ENCODE results near the gene MED28.
"Not testable (repeated sequence)": the region's sequence is repeated elsewhere in the genome, so short reads cannot be mapped to it uniquely, and the experiment has no call there.

The MED28 gene

DNA sequence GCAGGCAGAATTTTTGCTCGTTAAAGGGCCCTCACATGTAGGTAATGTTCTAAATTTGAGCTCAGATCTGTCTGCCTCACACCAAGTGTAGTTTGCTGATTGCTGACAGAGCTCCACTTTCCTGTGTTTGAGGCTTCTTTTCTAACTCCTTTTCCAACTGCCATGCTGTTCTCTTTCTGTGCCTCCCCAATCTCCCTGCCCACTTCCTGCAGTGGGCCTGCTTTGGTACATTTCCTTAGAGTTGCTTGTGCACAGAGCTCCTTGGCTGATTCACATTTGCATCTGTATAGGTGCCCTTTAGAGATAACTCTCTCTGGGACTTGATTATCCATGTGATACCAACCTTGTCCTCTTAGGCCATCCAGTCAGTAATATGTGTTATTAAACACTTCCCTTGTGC is 4.5 kb downstream of the MED28 start:
- DNase-seq (ENCODE audit: low spot score) = no peak

DNA sequence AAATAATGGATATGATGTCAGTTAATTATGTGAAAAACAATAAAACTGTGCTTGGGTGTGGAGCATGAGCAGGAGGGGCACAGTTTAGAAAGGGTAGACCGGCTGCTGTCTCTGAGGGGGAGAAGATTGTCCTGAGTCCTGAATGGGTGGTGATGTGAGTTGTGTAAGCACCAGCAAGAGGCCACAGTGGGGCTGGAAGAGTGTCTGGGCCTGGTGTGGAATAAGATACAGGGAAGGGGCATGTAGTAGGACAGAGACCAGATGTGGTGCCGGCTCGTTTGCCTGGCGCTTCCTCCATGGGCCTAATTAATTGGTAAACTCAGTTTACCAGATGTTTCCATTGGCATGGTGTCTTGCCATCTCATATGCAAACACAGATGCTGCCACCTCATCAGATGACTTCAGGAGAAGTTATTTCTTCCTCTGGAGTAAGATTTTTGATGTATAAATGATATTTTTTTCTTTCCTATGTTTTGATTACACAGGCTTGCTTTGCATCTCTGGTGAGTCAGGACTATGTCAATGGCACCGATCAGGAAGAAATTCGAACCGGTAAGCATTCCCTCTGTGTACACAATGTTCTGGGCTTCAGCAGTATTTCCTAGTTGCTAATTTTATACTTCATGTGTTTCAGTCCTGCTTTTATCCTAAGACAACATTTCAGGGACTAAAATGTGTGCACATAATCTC is 5.1 kb downstream of the MED28 start:
- DNase-seq (ENCODE audit: low spot score) = no peak

DNA sequence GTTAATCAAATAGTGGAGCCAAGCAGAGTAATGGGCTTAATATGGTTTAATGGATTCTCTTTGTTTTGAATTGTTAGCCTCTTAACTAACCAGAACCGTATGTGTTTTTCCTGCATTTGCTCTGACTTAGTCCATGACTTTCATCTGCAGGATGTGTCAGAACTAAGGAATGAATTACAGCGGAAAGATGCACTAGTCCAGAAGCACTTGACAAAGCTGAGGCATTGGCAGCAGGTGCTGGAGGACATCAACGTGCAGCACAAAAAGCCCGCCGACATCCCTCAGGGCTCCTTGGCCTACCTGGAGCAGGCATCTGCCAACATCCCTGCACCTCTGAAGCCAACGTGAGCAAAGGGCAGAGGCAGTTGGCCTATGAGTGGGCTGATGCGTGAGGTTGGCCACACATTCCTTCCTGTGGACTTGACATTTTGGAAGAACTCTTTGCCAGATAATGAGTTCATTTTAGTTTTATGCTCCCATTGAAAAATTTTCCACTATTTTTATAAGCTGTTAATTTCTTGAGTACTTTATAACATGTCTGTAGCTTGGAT is 9.1 kb downstream of the MED28 start:
- no peak for DNase-seq (ENCODE audit: low spot score)

DNA sequence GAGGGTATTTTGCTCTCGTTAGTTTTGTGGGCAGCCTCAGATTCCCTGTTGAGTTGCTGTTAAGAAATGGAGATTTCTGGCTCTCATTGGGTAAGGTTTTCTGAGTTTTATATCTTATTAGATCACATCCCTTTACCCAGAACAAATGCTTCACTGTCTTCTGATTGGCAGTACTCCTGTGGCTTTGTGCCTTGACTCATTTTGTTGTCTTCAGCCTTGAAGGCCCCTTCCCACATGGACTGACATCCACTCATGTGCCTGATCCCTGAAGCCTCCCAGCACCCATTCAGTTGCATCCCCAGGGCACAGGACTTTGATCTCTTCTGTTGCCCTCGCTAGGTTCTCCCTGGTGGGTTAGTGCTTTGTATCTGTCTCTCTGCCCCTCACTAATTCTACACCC is 10.4 kb downstream of the MED28 start:
- no peak for DNase-seq (ENCODE audit: low spot score)

DNA sequence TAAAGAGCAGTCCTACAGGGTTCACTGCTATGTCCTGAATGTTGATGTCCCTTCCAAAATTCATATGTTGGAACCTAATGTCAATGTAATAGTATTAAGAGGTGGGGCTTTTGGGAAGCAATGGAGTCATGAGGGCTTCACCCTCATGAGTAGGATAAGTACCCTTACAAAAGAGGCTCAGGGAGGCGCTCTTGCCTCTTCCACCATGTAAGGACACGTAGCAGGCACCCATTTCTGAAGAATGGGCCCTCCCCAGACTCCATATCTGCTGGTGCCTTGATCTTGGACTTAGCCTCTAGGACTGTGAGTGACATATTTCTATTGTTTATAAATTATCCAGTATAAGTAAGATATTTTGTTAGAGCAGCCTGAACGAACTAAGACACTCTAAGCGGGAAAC is 15.8 kb downstream of the MED28 start:
- DNase-seq (ENCODE audit: low spot score) = no peak

DNA sequence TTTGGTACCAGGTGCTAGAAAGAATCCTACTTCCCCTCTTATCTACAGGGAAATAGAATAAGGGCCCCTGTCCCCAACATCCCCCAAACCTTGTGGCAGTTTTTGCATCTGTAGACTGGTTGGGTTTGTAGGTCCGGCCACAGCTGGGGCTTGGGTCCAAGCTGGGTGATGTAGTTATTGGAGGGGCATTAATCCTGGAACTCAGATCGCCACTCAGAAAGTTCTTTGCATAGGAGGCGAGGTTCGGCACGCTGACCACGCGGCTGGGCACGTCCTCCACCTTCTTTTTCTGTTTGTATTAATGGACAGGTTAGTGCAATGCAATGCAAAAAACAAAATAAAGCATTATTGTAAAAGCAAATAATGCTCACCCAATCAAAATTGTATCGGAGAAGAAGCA is 19.2 kb downstream of the MED28 start:
- DNase-seq (ENCODE audit: low spot score) = no peak

DNA sequence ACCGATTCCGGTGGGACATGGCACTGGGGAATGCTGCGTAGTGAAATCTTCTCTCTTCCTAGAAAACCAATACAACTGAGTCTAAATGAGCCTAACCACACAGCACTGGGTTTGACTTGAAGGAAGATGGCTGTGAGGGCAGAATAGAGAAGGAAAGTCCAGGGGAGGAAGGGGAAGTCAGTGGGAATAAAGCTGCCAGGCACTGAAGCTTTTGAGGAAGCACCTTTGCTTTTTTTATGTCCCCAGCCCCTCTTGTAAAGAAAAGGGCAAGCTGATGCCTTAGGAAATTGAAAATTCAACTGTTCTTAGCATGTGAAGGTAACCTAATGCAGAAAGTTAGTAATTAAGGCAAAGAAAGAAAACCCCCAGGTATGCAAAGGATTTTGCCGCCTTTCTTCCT is 20.6 kb downstream of the MED28 start:
- no peak for DNase-seq (ENCODE audit: low spot score)

DNA sequence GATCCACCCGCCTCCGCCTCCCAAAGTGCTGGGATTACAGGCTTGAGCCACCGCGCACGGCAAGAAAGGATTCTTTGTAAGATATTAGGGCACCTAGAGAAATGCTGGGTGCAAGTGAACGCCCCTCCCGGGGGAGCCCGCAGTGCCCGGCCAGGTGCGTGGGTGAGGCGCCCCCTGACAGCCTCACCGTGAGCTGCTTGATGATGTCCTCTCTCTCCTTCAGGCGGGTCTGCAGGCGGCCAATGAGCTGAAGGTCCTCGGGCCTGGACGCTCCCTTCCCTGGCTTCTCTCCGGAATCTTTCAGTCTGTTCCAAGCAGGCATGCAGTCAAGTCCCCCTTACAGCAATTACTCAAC is 21.9 kb downstream of the MED28 start:
- DNase-seq (ENCODE audit: low spot score) = no peak

DNA sequence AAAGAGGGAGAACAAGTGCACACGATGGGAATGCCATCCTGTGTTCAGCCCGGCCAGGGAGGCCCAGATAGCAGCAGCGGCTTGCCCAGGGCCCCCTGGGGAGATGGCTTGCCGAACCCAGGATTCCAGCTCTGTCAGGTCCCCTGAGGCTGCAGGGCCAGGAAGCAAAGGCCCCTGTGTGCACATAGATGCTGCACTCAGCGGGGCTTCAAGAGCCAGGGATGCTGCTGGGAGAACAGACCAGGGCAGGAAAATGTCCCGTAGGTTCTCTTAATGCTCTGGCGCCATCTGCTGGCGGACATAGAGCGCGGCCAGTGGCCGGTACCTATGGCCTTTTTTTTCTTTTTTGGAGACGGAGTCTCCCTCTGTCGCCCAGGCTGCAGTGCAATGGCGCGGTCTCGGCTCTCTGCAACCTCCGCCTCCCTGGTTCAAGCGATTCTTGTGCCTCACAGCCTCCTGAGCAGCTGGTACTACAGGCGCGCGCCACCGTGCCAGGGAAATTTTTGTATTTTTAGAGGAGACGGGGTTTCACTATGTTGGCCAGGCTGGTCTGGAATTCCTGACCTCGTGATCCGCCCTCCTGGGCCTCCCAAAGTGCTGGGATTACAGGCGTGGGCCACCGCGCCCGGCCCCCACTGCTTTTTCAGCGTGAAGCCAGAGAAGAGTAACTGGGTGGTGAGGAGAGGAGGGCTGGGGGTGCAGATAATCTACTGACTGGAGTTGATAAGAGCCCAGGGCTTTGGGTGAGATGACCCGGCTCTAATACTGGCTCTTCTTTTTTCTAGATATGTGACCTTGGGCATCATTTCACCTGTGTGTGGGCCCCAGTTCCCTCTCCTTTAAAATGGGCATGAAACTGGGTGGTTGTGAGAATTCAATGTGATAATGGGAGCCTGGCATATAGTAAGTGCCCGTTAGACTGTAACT is 22.5 kb downstream of the MED28 start:
- peak; percentile 92 for DNase-seq (ENCODE audit: low spot score)

DNA sequence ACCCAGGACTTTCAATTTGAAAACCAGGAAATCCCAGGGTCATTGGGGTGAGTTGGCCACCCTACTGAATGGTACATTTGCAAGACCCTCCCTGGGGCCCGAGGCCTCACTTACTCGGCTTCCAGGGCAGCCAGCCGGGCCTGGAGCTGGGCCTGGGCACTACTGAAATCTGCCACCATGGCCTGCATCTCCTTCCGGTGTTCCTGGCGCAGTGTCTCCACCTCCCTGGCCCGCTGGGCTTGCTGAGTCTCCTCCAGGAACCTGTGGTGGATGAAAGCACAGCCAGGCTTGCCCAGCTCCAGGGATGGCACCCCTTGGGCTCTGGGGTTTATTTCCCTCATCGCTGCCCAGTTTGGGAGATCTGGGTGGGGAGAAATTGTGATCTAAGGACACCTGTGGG is 24.7 kb downstream of the MED28 start:
- no peak for DNase-seq (ENCODE audit: low spot score)

DNA sequence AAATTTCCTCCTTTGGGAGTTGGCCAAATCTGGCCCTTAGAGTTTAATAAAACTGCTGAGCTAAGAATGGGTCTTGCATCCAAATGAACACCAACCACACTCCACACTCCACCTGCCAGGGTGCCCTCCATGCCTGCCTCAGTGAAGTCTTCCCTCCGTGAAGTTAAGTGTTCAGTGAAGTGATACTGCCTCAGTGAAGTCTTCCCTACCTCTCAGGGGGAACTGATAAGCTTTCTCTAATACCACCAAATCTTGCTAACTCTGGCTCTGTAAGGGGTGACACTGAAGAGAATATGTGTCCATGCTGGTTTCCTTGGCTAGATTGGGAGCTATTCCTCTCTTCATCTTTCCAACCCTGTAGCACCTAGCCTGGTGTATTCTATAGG is 27.9 kb downstream of the MED28 start:
- no peak for DNase-seq (ENCODE audit: low spot score)

DNA sequence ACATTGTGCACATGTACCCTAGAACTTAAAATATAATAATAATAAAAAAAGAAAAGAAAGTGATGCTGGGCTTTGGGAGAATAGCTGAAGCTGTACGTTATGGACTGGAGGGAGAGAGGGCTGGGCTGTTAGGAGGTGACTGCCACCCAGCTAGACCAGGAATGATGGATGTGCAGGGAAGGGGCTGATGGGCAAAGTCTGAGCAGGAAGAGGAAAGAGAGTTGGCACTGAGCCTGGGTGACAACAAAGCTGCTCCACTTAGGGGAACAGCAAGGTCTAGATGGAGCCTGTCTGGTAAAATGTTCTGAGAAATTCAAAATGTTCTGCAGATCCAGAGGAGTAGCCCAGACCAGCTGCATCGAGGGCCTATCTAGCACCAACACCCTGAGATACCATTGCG is 32.3 kb downstream of the MED28 start:
- DNase-seq (ENCODE audit: low spot score) = no peak

DNA sequence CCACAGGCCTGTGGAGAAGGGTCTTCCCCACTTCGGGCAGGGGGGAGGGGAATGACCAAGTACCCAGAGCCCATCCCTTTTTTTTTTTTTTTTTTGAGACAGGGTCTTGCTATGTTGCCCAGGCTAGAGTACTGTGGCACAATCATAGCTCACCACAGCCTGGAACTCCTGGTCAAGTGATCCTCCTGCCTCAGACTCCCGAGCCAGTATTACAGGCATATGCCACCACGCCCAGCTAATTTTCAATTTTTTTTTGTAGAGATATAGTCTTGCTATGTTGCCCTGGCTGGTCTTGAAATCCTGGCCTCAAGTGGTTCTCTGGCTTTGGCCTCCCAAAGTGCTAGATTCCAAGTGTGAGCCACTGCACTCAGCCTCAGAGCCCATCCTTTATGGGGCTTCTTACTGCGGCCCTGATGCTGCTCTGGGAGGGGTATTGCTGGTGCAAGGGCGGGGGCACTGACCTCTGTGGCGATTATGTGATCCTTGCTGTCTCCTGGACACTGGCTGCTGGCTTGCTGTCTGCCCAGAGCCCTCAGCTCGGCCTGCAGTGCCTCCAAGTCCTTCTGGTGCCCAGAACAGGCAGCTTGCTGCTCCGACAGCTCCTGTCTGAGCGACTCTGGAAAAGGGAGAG is 32.9 kb downstream of the MED28 start:
- DNase-seq (ENCODE audit: low spot score) = no peak

DNA sequence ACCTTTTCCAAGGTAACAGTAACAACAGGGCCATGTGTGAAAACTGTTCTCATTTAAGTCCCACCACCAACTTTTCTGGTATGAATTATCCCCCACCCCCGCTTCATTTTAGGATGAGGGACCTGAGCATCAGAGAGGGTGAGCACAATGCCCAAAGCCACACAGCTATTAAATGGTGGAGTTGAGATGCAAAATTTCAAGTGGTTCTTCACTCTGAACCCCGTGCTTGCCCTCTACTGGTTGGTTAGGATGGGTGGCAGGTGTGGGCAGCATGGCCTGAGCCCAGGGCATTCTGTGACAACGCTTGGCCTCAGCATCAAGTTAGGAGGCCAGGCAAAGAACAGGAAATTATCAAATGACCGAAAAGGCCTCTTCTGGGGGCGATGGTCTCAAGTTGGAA is 33.5 kb downstream of the MED28 start:
- no peak for DNase-seq (ENCODE audit: low spot score)

DNA sequence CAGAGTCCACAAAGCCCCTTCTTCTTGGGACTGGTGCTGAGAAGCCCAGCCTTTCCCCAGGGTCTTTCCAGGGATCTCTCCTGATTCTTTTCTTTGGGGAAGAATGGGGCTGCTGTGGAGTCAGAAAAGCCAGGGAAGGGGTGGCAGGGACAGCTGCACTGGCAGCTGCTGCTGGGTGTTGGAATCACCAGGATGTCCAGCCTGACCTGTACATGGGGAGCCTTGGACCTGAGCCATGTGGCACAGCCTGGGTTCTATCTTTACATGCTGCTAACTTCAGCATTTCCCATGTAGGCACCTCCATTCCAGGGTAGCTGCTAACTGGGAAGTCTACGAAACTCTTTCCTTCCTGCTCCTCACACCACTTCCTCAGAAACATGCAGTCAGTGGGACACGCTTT is 36.0 kb downstream of the MED28 start:
- no peak for DNase-seq (ENCODE audit: low spot score)

DNA sequence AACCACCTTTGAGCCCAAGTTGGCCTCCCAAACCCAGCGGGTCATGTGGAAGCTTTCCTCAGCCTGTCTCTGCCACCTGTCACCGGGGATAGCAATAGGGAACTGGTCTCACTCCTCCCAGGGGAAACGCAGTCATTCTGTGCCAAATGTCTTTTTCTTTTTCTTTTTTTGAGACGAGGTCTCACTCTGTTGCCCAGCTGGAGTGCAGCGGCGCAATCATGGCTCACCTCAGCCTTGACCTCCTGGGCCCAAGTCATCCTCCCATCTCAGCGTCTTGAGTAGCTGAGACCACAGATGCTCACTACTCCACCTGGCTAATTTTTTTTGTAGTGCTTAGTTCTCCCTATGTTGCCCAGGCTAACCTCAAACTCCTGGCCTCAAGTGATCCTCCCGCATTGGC is 40.3 kb downstream of the MED28 start:
- DNase-seq (ENCODE audit: low spot score) = no peak

DNA sequence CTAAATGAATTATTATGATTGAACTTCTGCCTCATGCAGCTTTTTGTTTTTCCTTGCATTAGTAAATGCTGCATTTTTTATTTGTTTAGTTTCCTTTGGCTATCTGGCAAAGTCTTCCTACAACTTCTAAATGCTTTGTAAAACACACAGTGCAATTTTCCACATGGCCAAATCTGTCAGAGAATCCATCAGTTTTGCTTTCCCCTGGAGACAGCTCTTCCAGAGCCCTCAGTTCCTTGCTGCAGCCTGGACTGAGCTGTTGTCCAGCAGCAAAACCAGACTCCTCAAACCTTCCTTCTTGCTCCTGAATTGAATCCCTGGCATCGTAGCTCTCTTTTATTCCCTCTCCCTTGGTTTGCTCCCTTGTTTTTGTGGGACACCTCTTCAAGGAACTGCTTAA is 42.6 kb downstream of the MED28 start:
- DNase-seq (ENCODE audit: low spot score) = no peak

DNA sequence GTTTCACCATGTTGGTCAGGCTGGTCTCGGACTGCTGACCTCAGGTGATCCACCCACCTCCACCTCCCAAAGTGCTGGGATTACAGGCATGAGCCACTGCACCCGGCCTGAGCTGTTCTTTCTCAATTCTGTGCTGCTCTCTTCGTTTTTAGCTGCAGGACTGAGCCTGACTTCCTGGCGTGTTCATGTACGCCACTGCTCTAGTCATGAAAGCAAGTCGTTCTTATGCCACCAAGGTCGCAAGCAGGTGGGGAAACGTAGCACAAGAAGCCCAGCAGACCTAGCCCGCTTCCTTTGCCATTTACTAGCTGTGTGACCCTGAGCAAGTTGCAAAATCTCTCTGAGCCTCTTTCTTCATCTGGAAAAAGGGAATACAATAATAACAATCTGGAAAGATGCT is 43.4 kb downstream of the MED28 start:
- DNase-seq (ENCODE audit: low spot score) = no peak

DNA sequence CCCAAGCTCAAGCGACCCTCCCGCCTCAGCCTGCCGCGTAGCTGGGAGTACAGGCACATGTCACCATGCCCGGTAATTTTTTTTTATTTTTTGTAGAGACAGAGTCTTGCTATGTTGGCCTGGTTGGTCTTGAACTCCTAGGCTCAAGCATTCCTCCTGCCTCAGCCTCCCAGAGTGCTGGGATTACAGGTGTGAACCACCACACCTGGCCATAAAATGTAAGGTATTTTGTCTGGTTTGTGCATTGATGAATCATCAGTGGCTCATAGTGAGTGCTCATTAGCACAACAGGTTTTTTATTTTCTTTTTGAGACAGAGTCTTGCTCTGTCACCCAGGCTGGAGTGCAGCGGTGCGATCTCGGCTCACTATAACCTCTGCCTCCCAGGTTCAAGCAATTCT is 44.8 kb downstream of the MED28 start:
- DNase-seq (ENCODE audit: low spot score) = not testable (repeated sequence)

DNA sequence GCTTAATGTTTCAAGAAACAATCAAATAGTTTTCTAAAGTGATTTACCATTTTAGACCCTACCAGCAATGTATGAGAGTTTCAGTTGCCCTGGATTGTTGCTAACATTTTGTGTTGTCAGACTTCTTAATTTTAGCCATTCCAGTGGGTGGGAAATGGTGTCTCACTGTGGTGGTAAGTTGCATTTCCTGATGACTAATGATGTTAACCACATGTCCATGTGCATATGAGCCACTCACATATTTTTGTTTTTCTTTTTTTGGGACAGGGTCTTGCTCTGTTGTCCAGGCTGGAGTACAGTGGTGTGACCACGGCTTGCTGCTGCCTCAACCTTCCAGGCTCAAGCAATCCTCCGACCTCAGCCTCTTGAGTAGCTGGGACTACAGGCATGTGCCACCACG is 48.3 kb downstream of the MED28 start:
- no peak for DNase-seq (ENCODE audit: low spot score)

DNA sequence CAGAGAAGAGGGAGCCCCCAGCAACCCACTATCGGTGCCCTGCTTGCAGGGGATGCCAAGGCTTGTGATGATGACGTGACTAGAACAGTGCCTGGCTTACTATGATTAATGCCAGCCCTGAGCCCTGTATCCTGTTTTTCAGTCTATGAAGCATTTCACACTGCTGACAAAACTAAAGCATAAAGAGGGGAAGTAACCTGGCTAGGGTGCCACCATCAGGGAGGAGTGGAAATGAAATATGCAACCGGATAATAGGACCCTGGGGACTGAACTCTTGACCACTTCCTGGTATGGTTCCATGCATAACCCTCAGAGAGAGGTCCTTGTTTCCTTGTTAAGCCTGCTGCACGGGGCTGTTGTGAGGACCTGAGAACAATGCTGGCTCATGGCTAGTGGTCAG is 50.3 kb downstream of the MED28 start:
- no peak for DNase-seq (ENCODE audit: low spot score)

DNA sequence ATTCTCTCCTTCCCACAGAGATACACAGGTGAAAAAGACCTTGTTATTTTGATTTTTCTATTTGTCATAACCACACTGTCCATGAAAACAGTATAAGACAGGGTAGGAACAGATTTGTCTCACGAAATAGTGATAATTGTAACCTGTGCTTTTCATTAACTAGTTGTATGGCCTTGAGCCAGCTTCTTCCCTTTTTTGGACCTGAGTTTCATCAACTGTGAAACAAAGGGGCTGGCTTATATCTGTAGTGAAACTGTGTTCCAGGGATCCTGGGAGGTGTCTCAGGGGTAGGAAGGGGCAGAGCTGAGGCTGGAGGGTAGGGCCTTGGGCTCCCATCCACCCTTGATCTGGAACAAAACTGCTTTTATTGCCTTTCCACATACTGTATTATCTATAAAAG is 50.9 kb downstream of the MED28 start:
- DNase-seq (ENCODE audit: low spot score) = no peak

DNA sequence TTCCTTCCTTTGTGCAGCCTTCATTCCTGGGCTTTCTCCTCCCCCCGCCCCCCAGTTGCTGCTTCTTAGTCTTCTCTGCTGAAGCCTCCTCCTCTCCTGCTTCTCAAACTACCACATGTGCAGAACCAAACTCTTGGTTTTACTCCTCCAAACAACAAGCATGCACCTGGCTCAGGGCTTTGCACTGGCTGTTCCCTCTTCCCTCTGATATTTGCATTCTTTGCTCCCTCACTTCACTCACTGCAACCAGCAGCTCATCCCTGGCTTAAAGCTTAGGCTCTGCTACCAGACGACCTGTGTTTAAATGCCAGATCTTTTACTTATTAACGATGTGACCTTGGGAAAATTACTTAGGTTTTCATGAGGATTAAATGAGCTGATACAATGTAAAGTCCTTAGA is 51.4 kb downstream of the MED28 start:
- no peak for DNase-seq (ENCODE audit: low spot score)

Measured in AG20443 (cell line).